DND-41 (cell line): ENCODE measurements around the gene CYP2J2.

Experiments used
- EZH2 ChIP-seq: IDR thresholded peaks from 3 replicates; pipeline ENCODE4 v1.6.1; 2012; ENCODE audit warnings: borderline replicate concordance, low read depth, mild to moderate bottlenecking, moderate library complexity, low read length, inconsistent platforms; ENCODE audit not compliant: severe bottlenecking
- TF ChIP-seq, protein P1 (sequence below): IDR thresholded peaks from 2 replicates; pipeline ENCODE4 v1.5.1; 2012; ENCODE audit warnings: borderline replicate concordance, low read length, moderate library complexity, mild to moderate bottlenecking; ENCODE audit not compliant: poor library complexity, severe bottlenecking; ENCODE audit errors: extremely low read depth

DNA sequence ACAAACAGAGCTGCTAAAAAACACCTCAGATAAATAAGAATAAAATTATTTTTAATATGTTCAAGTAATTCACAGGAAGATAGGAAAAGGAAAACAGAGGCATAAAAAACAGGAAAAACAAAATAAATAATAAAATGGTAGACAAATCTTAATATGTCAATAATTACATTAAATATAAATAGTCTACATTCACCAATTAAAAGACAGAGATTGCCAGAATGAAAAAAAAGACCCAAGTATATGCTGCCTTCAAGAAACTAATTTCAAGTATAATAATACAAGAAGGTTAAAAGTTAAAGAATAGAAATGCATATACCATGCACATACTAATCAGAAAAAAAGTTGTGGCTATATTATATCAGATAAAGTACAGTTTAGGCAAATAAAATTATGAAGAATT, 1.9 kb downstream of the CYP2J2 start:
- TF ChIP-seq, protein P1, sequence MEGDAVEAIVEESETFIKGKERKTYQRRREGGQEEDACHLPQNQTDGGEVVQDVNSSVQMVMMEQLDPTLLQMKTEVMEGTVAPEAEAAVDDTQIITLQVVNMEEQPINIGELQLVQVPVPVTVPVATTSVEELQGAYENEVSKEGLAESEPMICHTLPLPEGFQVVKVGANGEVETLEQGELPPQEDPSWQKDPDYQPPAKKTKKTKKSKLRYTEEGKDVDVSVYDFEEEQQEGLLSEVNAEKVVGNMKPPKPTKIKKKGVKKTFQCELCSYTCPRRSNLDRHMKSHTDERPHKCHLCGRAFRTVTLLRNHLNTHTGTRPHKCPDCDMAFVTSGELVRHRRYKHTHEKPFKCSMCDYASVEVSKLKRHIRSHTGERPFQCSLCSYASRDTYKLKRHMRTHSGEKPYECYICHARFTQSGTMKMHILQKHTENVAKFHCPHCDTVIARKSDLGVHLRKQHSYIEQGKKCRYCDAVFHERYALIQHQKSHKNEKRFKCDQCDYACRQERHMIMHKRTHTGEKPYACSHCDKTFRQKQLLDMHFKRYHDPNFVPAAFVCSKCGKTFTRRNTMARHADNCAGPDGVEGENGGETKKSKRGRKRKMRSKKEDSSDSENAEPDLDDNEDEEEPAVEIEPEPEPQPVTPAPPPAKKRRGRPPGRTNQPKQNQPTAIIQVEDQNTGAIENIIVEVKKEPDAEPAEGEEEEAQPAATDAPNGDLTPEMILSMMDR = no peak
- TF ChIP-seq EZH2 = no peak
